OCI-LY3 (cell line): ENCODE results near the gene IPP.

Source experiments
- CTCF ChIP-seq: fragments of 200-600, 300-600 bp; sonication (generic); IDR thresholded peaks from 2 replicates; pipeline ENCODE4 v1.5.1; 2014; ENCODE audit warnings: antibody characterized with exemption, low read length, low read depth
- EZH2phosphoT487 ChIP-seq: fragments of 200-600 bp; shearing (Covaris generic); IDR thresholded peaks from 2 replicates; pipeline ENCODE4 v1.6.1; 2018; ENCODE audit warnings: antibody characterized with exemption, mixed run types, low read depth

GRCh38 chr1:45730780-45731319, 19.6 kb downstream of the IPP start:
- TF ChIP-seq CTCF (no peak), EZH2phosphoT487 (no peak)
